Measurements from ENCODE around the gene CEP164. TPM values are rescaled to one million over a fixed set of nuclear protein-coding genes. Genes with fewer than 3 reads are reported as not detected.

The CEP164 gene
- total and polyA plus RNA-seq, 9 donors, result 10.4 to 17.3 (median 15.4) TPM

DNA sequence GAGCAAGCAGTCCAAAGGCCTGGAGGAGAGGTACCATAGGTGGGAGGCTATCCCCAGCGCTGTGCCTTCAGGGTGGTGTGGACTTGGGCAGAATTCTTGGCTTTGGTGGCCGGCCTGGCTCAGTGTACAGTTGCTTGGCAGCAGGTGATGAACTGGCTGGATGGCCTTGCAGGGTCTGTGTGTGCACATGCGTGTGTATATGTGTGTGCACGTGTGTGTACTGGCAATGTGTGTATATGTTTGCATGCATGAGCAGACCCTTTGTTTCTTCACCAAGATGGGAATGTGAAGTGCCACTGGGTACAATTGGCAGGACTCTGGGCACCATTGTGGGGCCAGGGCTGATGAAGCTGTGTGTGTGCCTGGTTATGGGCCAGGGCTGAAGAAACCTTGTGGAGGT is 53.0 kb downstream of the CEP164 start:
- 87% methylated on average over 4 of the region's 4 CpGs for WGBS (ENCODE audit: insufficient coverage)
- H3K36me3 ChIP-seq (ENCODE audit: control insufficient read depth, insufficient read depth, low read length), result peaks cover 41% of the 10 kb centered on the region
- no peak for DNase-seq

DNA sequence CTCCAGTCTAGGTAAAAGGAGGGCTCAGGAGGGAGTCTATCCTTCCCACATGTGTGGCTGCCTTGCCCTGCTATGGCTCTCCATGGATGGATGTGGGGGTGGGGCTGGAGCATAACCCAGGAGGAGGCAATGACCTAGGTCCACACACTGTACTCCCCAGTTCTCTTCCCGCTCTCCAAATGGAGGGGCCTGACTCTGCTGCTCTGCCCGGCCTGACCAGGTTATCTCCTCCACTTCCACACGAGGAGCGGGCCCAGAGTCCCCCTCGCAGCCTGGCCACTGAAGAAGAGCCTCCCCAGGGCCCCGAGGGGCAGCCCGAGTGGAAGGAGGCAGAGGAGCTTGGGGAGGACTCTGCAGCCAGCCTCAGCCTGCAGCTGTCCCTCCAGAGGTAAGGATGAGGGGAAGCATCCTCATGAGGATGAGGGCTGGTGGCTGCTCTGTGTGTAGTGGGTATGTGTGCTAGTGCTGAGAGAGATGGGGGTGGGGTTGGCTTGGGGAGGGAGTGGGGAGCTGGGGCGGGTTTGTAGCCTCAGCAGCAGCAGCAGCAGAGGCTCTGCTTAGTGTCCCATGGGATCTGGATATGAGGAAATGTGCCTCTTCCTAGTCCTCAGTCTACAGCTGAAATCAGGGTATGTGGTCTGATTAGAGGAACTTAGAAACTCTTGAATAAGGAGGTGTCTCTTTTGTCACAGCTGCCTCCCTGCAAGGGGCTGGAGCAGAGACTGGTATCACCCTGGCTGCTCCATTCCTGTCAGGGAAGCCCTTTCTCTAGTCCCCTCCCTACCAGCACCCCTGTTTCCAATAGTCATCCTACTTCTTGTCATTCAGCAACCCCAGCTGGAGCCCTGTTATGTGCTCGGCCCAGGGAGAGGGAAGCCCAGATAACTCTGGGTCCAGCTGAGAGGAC is 54.1 kb downstream of the CEP164 start:
- Histone ChIP-seq H3K4me1 (ENCODE audit: control insufficient read depth, insufficient read depth, low read length) (peaks cover 3% of the 10 kb centered on the region), H3K27me3 (ENCODE audit: control insufficient read depth, insufficient read depth, low read length) (no peaks in the 10 kb centered on the region), H3K27ac (ENCODE audit: low read length) (no peak overlapping the region), H3K36me3 (ENCODE audit: control insufficient read depth, insufficient read depth, low read length) (peaks cover 42% of the 10 kb centered on the region), H3K4me3 (ENCODE audit: low read length) (no peak overlapping the region), H3K9me3 (replicated peaks; ENCODE audit: control insufficient read depth, low read depth, low read length) (no peaks in the 10 kb centered on the region)
- no peak for DNase-seq
- 64% methylated on average over 4 of the region's 9 CpGs for WGBS (ENCODE audit: insufficient coverage)

More for the DNA sequence above, 53.0 kb downstream of the CEP164 start:
- H3K4me3 ChIP-seq (ENCODE audit: low read length), result no peak overlapping the region
- no peaks in the 10 kb centered on the region for H3K27me3 ChIP-seq (ENCODE audit: control insufficient read depth, insufficient read depth, low read length)
- H3K9me3 ChIP-seq (replicated peaks; ENCODE audit: control insufficient read depth, low read depth, low read length), result no peaks in the 10 kb centered on the region
- H3K4me1 ChIP-seq (ENCODE audit: control insufficient read depth, insufficient read depth, low read length), result peaks cover 3% of the 10 kb centered on the region
- H3K27ac ChIP-seq (ENCODE audit: low read length), result no peak overlapping the region

DNA sequence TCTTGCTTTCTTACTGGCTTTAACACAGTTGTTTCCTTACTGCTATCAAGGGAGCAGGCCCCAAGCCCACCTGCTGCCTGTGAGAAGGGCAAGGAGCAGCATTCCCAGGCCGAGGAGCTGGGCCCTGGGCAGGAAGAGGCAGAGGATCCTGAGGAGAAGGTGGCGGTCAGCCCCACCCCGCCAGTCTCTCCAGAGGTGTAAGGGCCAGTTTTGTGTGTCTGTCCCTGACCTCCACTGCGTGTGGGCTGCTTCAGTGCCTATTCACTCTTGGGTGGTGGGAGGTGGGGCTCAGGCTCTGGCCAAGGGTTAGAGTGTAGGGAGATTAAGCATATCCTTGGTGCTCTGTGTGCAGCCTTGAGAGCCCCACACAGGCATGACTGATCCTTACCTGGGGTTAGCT is 55.1 kb downstream of the CEP164 start:
- H3K36me3 ChIP-seq (ENCODE audit: control insufficient read depth, insufficient read depth, low read length), result peaks cover 44% of the 10 kb centered on the region
- no peak overlapping the region for H3K27ac ChIP-seq (ENCODE audit: low read length)
- no peaks in the 10 kb centered on the region for H3K9me3 ChIP-seq (replicated peaks; ENCODE audit: control insufficient read depth, low read depth, low read length)
- H3K27me3 ChIP-seq (ENCODE audit: control insufficient read depth, insufficient read depth, low read length), result no peaks in the 10 kb centered on the region
- H3K4me1 ChIP-seq (ENCODE audit: control insufficient read depth, insufficient read depth, low read length), result peaks cover 3% of the 10 kb centered on the region
- DNase-seq, result no peak
- no peak overlapping the region for H3K4me3 ChIP-seq (ENCODE audit: low read length)
- 73% methylated on average over 4 of the region's 4 CpGs for WGBS (ENCODE audit: insufficient coverage)

DNA sequence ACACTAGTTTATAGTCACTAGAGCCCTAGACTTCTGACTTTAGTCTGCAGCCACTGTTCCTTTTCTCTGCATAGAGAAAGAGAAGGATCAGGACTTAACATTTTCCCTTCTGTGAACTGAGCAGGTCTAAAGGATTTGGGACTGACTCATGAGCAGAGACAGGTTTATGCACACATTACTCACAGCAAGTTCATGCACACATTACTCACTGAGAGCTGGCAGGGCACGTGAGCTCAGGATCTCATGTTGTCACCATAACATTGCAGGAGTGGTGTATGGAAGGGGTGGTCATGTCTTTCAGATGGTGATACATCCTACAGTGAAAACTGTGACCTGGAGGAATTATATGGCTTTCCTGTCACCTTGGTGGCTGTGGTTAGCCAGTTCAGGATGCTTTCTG is 56.4 kb downstream of the CEP164 start:
- Histone ChIP-seq H3K4me3 (ENCODE audit: low read length) (no peak overlapping the region), H3K4me1 (ENCODE audit: control insufficient read depth, insufficient read depth, low read length) (peaks cover 3% of the 10 kb centered on the region), H3K9me3 (replicated peaks; ENCODE audit: control insufficient read depth, low read depth, low read length) (no peaks in the 10 kb centered on the region), H3K27me3 (ENCODE audit: control insufficient read depth, insufficient read depth, low read length) (no peaks in the 10 kb centered on the region), H3K27ac (ENCODE audit: low read length) (no peak overlapping the region), H3K36me3 (ENCODE audit: control insufficient read depth, insufficient read depth, low read length) (peaks cover 52% of the 10 kb centered on the region)
- no CpG with 5 or more reads among the region's 1 CpG for WGBS (ENCODE audit: insufficient coverage)
- no peak for DNase-seq

DNA sequence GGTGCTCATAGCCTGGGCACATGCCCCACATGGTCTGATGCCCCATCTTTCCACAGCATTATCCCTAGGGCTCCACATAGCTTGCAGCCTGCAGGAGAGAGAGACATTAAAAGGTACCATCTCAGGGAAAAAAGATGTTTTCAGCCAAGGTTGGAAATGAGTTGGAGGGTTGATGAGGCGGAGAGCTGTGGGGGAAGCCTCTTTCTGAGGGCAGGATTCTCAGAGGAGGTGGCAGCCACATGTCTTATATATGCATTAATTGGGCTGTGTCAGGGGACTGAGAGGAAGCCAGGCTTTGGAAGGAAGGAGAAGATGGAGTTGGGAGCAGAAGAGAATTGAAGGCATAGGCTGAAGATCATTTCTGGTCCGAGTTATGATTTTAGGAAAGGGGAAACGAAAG is 57.8 kb downstream of the CEP164 start:
- Histone ChIP-seq H3K4me1 (ENCODE audit: control insufficient read depth, insufficient read depth, low read length) (no peaks in the 10 kb centered on the region), H3K27me3 (ENCODE audit: control insufficient read depth, insufficient read depth, low read length) (no peaks in the 10 kb centered on the region), H3K27ac (ENCODE audit: low read length) (no peak overlapping the region), H3K9me3 (replicated peaks; ENCODE audit: control insufficient read depth, low read depth, low read length) (no peaks in the 10 kb centered on the region), H3K36me3 (ENCODE audit: control insufficient read depth, insufficient read depth, low read length) (peaks cover 56% of the 10 kb centered on the region), H3K4me3 (ENCODE audit: low read length) (no peak overlapping the region)
- WGBS (ENCODE audit: insufficient coverage), result 82% methylated on average over 3 of the region's 3 CpGs
- no peak for DNase-seq

DNA sequence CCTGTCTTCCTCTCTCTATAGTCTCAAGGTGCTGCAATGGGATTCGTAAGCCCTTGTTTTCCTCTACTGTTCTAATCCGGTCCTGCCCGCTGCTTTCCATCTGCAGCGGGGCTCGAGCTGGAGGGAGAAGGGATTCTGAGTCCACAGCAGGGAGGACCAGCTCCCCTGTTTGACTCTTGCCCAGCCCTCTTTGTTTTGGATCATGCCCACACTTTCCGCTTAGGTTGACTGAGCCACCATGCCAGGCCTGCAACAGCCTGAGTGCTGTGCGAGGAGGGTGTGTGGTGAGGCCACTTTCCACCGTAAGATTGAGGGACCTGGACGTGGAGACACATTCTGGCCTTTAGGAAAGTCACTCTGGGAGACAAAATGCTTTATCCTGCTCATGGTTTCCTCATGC is 58.3 kb downstream of the CEP164 start:
- no peak for DNase-seq
- no peaks in the 10 kb centered on the region for H3K4me1 ChIP-seq (ENCODE audit: control insufficient read depth, insufficient read depth, low read length)
- 94% methylated on average over 9 of the region's 9 CpGs for WGBS (ENCODE audit: insufficient coverage)
- H3K27ac ChIP-seq (ENCODE audit: low read length), result no peak overlapping the region
- H3K27me3 ChIP-seq (ENCODE audit: control insufficient read depth, insufficient read depth, low read length), result no peaks in the 10 kb centered on the region
- H3K36me3 ChIP-seq (ENCODE audit: control insufficient read depth, insufficient read depth, low read length), result peaks cover 55% of the 10 kb centered on the region
- no peaks in the 10 kb centered on the region for H3K9me3 ChIP-seq (replicated peaks; ENCODE audit: control insufficient read depth, low read depth, low read length)
- H3K4me3 ChIP-seq (ENCODE audit: low read length), result no peak overlapping the region

DNA sequence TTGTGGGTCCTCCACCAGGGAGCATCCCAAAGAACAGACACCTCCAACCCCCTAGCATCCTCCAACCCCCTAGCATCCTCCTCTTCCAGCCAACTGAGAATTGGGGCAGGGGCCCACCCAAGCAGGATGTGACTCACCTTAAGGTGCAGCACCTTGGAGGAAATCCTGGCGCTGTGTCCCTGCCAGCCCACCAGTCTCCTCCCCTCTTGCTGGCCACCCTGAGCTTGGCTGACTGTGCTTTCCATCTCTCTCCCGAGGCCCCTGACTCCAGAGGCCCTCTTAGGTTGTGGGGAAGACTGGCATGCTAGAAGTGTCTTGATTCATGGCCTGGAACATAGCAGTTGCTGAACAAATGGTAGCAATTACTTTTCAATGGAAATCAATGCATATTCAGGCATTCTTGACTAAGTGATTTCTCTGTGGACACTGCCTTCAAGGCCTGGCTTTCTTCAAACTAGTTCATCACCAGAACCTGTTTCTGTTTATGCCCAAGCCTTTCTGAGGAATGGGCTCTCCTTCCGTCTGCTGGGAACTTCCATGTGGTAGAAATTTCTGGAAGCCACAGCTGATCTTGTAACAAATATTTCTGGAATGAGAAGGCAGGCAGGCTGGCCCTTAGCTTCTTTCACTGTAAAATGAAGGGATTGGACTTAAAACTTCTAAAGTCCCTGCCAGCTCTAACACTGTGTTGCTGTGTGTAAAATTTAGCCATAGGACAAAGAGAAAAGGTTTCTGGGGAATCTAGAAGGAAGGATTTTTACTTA is 60.5 kb downstream of the CEP164 start:
- H3K27me3 ChIP-seq (ENCODE audit: control insufficient read depth, insufficient read depth, low read length), result no peaks in the 10 kb centered on the region
- no peak for DNase-seq
- no peak overlapping the region for H3K27ac ChIP-seq (ENCODE audit: low read length)
- H3K36me3 ChIP-seq (ENCODE audit: control insufficient read depth, insufficient read depth, low read length), result peaks cover 59% of the 10 kb centered on the region
- H3K4me1 ChIP-seq (ENCODE audit: control insufficient read depth, insufficient read depth, low read length), result no peaks in the 10 kb centered on the region
- WGBS (ENCODE audit: insufficient coverage), result 100% methylated on average over 1 of the region's 3 CpGs
- no peak overlapping the region for H3K4me3 ChIP-seq (ENCODE audit: low read length)
- no peaks in the 10 kb centered on the region for H3K9me3 ChIP-seq (replicated peaks; ENCODE audit: control insufficient read depth, low read depth, low read length)

DNA sequence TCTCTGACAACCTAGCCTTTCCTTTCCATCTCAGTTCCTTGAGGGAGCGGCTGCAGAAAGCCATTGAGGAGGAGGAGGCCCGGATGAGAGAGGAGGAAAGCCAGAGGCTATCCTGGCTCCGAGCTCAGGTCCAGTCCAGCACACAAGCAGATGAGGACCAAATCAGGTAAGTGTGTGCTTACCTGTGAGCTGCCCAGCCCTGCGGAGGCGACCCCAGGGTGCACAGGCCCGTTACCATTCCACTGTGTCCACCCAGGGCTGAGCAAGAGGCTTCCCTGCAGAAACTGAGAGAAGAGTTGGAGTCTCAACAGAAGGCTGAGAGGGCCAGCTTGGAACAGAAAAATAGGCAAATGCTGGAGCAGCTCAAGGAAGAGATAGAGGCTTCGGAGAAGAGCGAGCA is 63.1 kb downstream of the CEP164 start:
- 96% methylated on average over 6 of the region's 8 CpGs for WGBS (ENCODE audit: insufficient coverage)
- no peak for DNase-seq
- H3K4me1 ChIP-seq (ENCODE audit: control insufficient read depth, insufficient read depth, low read length), result no peaks in the 10 kb centered on the region
- no peak overlapping the region for H3K4me3 ChIP-seq (ENCODE audit: low read length)
- no peak overlapping the region for H3K27ac ChIP-seq (ENCODE audit: low read length)
- H3K27me3 ChIP-seq (ENCODE audit: control insufficient read depth, insufficient read depth, low read length), result no peaks in the 10 kb centered on the region
- peaks cover 77% of the 10 kb centered on the region for H3K36me3 ChIP-seq (ENCODE audit: control insufficient read depth, insufficient read depth, low read length)
- H3K9me3 ChIP-seq (replicated peaks; ENCODE audit: control insufficient read depth, low read depth, low read length), result no peaks in the 10 kb centered on the region

DNA sequence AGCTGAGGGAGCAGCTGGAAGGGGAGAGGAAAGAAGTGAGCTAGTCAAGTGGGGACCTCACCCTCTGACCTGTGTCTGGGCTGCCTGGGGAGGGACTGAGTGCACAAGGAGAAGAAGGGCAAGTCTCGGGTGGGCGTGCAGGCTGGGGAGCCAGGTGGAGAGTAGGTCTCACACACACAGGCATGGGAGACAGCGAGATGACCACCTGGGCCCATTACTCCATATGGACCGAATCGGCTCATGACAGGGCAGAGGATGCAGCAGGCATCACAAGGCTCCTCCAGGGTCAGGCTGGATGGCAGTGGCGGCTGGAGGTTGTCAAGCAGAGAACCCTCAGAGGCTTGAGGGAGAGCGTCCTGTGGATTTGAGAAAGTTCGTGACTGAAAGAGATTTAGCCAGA is 63.5 kb downstream of the CEP164 start:
- Histone ChIP-seq H3K27me3 (ENCODE audit: control insufficient read depth, insufficient read depth, low read length) (no peaks in the 10 kb centered on the region), H3K27ac (ENCODE audit: low read length) (no peak overlapping the region), H3K4me1 (ENCODE audit: control insufficient read depth, insufficient read depth, low read length) (no peaks in the 10 kb centered on the region), H3K4me3 (ENCODE audit: low read length) (no peak overlapping the region), H3K9me3 (replicated peaks; ENCODE audit: control insufficient read depth, low read depth, low read length) (no peaks in the 10 kb centered on the region), H3K36me3 (ENCODE audit: control insufficient read depth, insufficient read depth, low read length) (peaks cover 73% of the 10 kb centered on the region)
- no peak for DNase-seq
- WGBS (ENCODE audit: insufficient coverage), result 98% methylated on average over 5 of the region's 8 CpGs

DNA sequence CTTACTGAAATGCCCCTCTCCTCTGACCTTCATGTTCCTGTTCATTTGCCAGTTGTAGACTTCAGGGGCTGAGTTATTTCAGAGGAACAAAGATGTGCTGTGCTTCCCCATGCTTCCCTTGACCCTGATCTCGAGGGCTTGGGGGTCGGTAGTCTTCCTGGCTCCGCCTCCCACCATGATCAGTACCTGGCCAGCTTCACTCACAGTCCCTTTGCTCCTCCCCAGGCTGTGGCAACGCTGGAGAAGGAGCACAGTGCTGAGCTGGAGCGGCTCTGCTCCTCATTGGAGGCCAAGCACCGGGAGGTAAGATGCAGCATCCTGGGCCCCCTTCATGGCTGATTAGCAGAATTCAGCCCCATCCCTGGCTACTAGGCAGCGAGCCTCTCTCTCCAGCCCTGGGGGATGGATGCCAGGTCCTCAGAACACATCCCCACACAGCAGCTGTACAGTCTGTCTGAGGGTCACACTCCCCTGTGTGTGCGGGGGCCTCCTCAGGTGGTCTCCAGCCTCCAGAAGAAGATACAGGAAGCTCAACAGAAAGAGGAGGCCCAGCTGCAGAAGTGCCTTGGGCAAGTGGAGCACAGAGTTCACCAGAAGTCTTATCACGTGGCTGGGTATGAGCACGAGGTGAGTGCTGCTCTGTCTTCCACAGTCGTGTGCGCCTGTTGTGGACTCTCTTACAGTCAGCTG is 64.5 kb downstream of the CEP164 start:
- Histone ChIP-seq H3K36me3 (ENCODE audit: control insufficient read depth, insufficient read depth, low read length) (peaks cover 77% of the 10 kb centered on the region), H3K9me3 (replicated peaks; ENCODE audit: control insufficient read depth, low read depth, low read length) (no peaks in the 10 kb centered on the region), H3K4me1 (ENCODE audit: control insufficient read depth, insufficient read depth, low read length) (no peaks in the 10 kb centered on the region), H3K27ac (ENCODE audit: low read length) (no peak overlapping the region), H3K4me3 (ENCODE audit: low read length) (no peak overlapping the region), H3K27me3 (ENCODE audit: control insufficient read depth, insufficient read depth, low read length) (no peaks in the 10 kb centered on the region)
- WGBS (ENCODE audit: insufficient coverage), result 93% methylated on average over 11 of the region's 12 CpGs
- no peak for DNase-seq
